Activated naive CD8-positive, alpha-beta T cell treated with anti-CD3 and anti-CD28 coated beads for 36 hours (primary cell): Measurements from ENCODE around the gene AMIGO1. TPM values are rescaled to one million over a fixed set of nuclear protein-coding genes. Genes with fewer than 3 reads are reported as not detected.

Experiments
- DNase-seq: peaks from one replicate; pipeline ENCODE4 v3.0.0; 2021
- H3K27ac Mint-ChIP-seq: one replicate; pipeline ENCODE4 v1.8.0; 2022; ENCODE audit warnings: mild to moderate bottlenecking, moderate library complexity, mixed read lengths
- H3K27me3 Mint-ChIP-seq: one replicate; pipeline ENCODE4 v1.8.0; 2022; ENCODE audit warnings: mild to moderate bottlenecking, mixed read lengths
- H3K36me3 Mint-ChIP-seq: one replicate; pipeline ENCODE4 v1.8.0; 2021; ENCODE audit warnings: mild to moderate bottlenecking, mixed read lengths
- H3K4me1 Mint-ChIP-seq: one replicate; pipeline ENCODE4 v1.8.0; 2021; ENCODE audit warnings: mixed read lengths
- H3K4me3 Mint-ChIP-seq: one replicate; pipeline ENCODE4 v1.8.0; 2022; ENCODE audit warnings: mild to moderate bottlenecking, moderate library complexity, mixed read lengths
- H3K9me3 Mint-ChIP-seq: one replicate; pipeline ENCODE4 v1.8.0; 2022; ENCODE audit warnings: mixed read lengths
- total RNA-seq, 2 experiments: library from RNA; stranded (reverse); gene quantifications; one replicate each; pipeline ENCODE4 v1.2.3, GENCODE V29; 2021

Gene AMIGO1
- total RNA-seq: 1 to 10 TPM; 2.1 to 2.5 TPM

- H3K36me3 Mint-ChIP-seq: peaks cover 2% of the 10 kb centered on the region
- peak within 1 kb of the TSS; percentile 88 for H3K4me3 Mint-ChIP-seq
- H3K9me3 Mint-ChIP-seq: no peaks in the 10 kb centered on the region
- peak; percentile 74 for DNase-seq
- peaks cover 45% of the 10 kb centered on the region for H3K4me1 Mint-ChIP-seq
- no peaks in the 10 kb centered on the region for H3K27me3 Mint-ChIP-seq
- peak within 1 kb of the TSS; percentile 89 for H3K27ac Mint-ChIP-seq
Observed at GRCh38 chr1:109509176-109510134, at the start of gene AMIGO1. TSS of gene AMIGO1 (minus strand) at chr1:109509727. CDS start at chr1:109508912, 815 bp downstream.

- H3K4me3 Mint-ChIP-seq: no peak overlapping the region
- peaks cover 63% of the 10 kb centered on the region for H3K4me1 Mint-ChIP-seq
- no peak for DNase-seq
- H3K27ac Mint-ChIP-seq: no peak overlapping the region
- no peaks in the 10 kb centered on the region for H3K9me3 Mint-ChIP-seq
- H3K36me3 Mint-ChIP-seq: peaks cover 15% of the 10 kb centered on the region
- no peaks in the 10 kb centered on the region for H3K27me3 Mint-ChIP-seq
Observed at GRCh38 chr1:109557520-109557919, 48.0 kb upstream of the AMIGO1 start.

GRCh38 chr1:109556563-109556962 lies 47.0 kb upstream of the AMIGO1 start:
- no peak overlapping the region for H3K27ac Mint-ChIP-seq
- no peaks in the 10 kb centered on the region for H3K27me3 Mint-ChIP-seq
- no peak for DNase-seq
- H3K4me3 Mint-ChIP-seq: no peak overlapping the region
- H3K36me3 Mint-ChIP-seq: peaks cover 15% of the 10 kb centered on the region
- peaks cover 58% of the 10 kb centered on the region for H3K4me1 Mint-ChIP-seq
- no peaks in the 10 kb centered on the region for H3K9me3 Mint-ChIP-seq

GRCh38 chr1:109548321-109549267 lies 39.1 kb upstream of the AMIGO1 start, which contains the start of gene GNAI3:
TSS of gene GNAI3 (plus strand) at chr1:109548615. CDS start at chr1:109548721, 106 bp downstream.
- Mint-ChIP-seq H3K27ac (peak within 1 kb of the TSS; percentile 97), H3K9me3 (no peaks in the 10 kb centered on the region), H3K27me3 (no peaks in the 10 kb centered on the region), H3K36me3 (no peaks in the 10 kb centered on the region), H3K4me1 (peaks cover 37% of the 10 kb centered on the region), H3K4me3 (peak within 1 kb of the TSS; percentile 96)
- peak; percentile 93 for DNase-seq

GRCh38 chr1:109547463-109548320 lies 38.2 kb upstream of the AMIGO1 start:
- peak overlapping the region; percentile 96 for H3K4me3 Mint-ChIP-seq
- no peaks in the 10 kb centered on the region for H3K27me3 Mint-ChIP-seq
- H3K27ac Mint-ChIP-seq: peak overlapping the region; percentile 97
- H3K9me3 Mint-ChIP-seq: no peaks in the 10 kb centered on the region
- H3K36me3 Mint-ChIP-seq: no peaks in the 10 kb centered on the region
- H3K4me1 Mint-ChIP-seq: peaks cover 33% of the 10 kb centered on the region
- peak; percentile 18 for DNase-seq

GRCh38 chr1:109546311-109547109 lies 37.0 kb upstream of the AMIGO1 start:
- DNase-seq: peak; percentile 81
- Mint-ChIP-seq H3K36me3 (no peaks in the 10 kb centered on the region), H3K9me3 (no peaks in the 10 kb centered on the region), H3K4me3 (peak overlapping the region; percentile 96), H3K4me1 (peaks cover 31% of the 10 kb centered on the region), H3K27ac (peak overlapping the region; percentile 97), H3K27me3 (no peaks in the 10 kb centered on the region)

- H3K27ac Mint-ChIP-seq: no peak overlapping the region
- no peaks in the 10 kb centered on the region for H3K9me3 Mint-ChIP-seq
- DNase-seq: no peak
- no peak overlapping the region for H3K4me3 Mint-ChIP-seq
- no peaks in the 10 kb centered on the region for H3K36me3 Mint-ChIP-seq
- H3K4me1 Mint-ChIP-seq: peaks cover 14% of the 10 kb centered on the region
- H3K27me3 Mint-ChIP-seq: no peaks in the 10 kb centered on the region
Observed at GRCh38 chr1:109543988-109544735, 34.6 kb upstream of the AMIGO1 start.

- Mint-ChIP-seq H3K9me3 (no peaks in the 10 kb centered on the region), H3K36me3 (no peaks in the 10 kb centered on the region), H3K4me3 (no peak overlapping the region), H3K27ac (no peak overlapping the region), H3K4me1 (peaks cover 13% of the 10 kb centered on the region), H3K27me3 (no peaks in the 10 kb centered on the region)
- no peak for DNase-seq
Observed at GRCh38 chr1:109543283-109543987, 33.9 kb upstream of the AMIGO1 start.

GRCh38 chr1:109542657-109543056 lies 33.1 kb upstream of the AMIGO1 start:
- H3K36me3 Mint-ChIP-seq: no peaks in the 10 kb centered on the region
- peaks cover 10% of the 10 kb centered on the region for H3K4me1 Mint-ChIP-seq
- no peaks in the 10 kb centered on the region for H3K9me3 Mint-ChIP-seq
- no peaks in the 10 kb centered on the region for H3K27me3 Mint-ChIP-seq
- no peak for DNase-seq
- H3K27ac Mint-ChIP-seq: no peak overlapping the region
- H3K4me3 Mint-ChIP-seq: no peak overlapping the region

- Mint-ChIP-seq H3K9me3 (no peaks in the 10 kb centered on the region), H3K4me1 (no peaks in the 10 kb centered on the region), H3K27me3 (no peaks in the 10 kb centered on the region), H3K4me3 (no peak overlapping the region), H3K36me3 (no peaks in the 10 kb centered on the region), H3K27ac (no peak overlapping the region)
- DNase-seq: no peak
Observed at GRCh38 chr1:109541102-109541501, 31.6 kb upstream of the AMIGO1 start.

- Mint-ChIP-seq H3K27ac (no peak within 1 kb of the TSS), H3K4me3 (no peak within 1 kb of the TSS), H3K27me3 (no peaks in the 10 kb centered on the region), H3K36me3 (no peaks in the 10 kb centered on the region), H3K9me3 (no peaks in the 10 kb centered on the region), H3K4me1 (no peaks in the 10 kb centered on the region)
- DNase-seq: no peak
Observed at GRCh38 chr1:109539676-109540075, 30.1 kb upstream of the AMIGO1 start, which contains the start of gene GPR61. TSS of gene GPR61 (plus strand) at chr1:109539872. CDS start at chr1:109543023, 3,151 bp downstream.

- Mint-ChIP-seq H3K4me1 (no peaks in the 10 kb centered on the region), H3K27ac (no peak overlapping the region), H3K36me3 (no peaks in the 10 kb centered on the region), H3K9me3 (no peaks in the 10 kb centered on the region), H3K27me3 (no peaks in the 10 kb centered on the region), H3K4me3 (no peak overlapping the region)
- DNase-seq: no peak
Observed at GRCh38 chr1:109538827-109539555, 29.5 kb upstream of the AMIGO1 start.
